ENCODE data around the gene RASGRP1. TPM values are rescaled to one million over a fixed set of nuclear protein-coding genes. Genes with fewer than 3 reads are reported as not detected.

Gene RASGRP1
- total RNA-seq, 2 donors from 2014 or later, result 1.6 to 2.6 TPM

DNA sequence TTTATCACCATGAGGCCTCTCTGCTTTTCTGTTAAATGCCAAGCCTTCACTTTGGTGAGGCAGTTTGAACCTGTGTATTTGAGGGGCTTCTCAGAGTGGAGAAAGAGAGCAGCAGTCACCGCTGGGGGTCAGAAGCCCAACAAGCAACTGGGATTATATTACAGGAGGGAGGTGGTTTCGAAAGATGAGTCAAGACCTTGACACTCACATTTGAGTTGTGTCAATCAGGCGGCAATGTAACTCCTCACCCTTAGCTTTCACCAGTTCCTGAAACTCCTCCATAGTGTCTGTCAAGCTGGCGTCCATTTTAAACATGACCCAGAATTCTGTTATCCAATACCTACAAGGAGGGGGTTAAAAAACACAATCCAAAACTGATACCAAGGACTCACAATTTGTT lies 46.5 kb downstream of the RASGRP1 start:
- no peak overlapping the region for H3K27ac ChIP-seq
- no peak for DNase-seq (ENCODE audit: low spot score)
- no peak overlapping the region for H3K4me3 ChIP-seq
- no peak for ATAC-seq (ENCODE audit: insufficient number of reproducible peaks, low FRiP score, low read depth)
- no peaks in the 10 kb centered on the region for H3K9me3 ChIP-seq
- TF ChIP-seq, protein P1, sequence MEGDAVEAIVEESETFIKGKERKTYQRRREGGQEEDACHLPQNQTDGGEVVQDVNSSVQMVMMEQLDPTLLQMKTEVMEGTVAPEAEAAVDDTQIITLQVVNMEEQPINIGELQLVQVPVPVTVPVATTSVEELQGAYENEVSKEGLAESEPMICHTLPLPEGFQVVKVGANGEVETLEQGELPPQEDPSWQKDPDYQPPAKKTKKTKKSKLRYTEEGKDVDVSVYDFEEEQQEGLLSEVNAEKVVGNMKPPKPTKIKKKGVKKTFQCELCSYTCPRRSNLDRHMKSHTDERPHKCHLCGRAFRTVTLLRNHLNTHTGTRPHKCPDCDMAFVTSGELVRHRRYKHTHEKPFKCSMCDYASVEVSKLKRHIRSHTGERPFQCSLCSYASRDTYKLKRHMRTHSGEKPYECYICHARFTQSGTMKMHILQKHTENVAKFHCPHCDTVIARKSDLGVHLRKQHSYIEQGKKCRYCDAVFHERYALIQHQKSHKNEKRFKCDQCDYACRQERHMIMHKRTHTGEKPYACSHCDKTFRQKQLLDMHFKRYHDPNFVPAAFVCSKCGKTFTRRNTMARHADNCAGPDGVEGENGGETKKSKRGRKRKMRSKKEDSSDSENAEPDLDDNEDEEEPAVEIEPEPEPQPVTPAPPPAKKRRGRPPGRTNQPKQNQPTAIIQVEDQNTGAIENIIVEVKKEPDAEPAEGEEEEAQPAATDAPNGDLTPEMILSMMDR (IDR thresholded peaks at IDR 0.05), result no peak
- no peaks in the 10 kb centered on the region for H3K4me1 ChIP-seq (ENCODE audit: control insufficient read depth in 1 of 2, low read depth in 2 of 2)
- no peaks in the 10 kb centered on the region for H3K36me3 ChIP-seq
- H3K27me3 ChIP-seq (replicated peaks; ENCODE audit: insufficient read depth), result no peaks in the 10 kb centered on the region

DNA sequence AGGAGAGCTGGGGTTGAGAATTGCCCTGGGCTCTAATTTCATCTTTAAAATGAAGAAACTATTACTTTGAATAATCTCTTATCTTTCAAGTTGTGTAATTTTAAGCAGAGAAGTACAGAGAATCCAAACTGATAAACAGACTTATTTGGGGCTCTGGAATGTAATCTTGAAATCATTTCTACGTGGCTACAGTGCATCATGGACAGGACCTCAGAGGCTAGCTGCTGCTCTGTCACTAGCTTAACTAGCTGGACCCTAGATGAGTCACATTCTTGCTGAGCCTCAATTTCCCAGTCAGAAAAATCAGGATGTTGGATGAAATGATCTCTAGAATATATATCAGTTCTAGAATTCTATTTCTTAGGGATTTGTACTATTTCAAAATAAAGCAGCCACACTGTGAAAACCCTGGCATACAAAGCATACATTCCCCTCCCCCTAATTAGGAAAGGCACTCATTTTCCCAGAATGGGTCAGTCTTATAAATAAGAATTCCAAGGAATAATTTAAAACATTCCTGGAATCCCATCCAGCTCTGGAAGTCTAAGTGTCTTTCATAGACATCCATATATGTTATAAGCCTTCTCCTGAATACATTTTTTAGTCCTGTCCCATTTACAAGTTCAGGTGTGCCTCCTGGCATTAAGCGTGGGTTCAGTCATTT lies 47.2 kb downstream of the RASGRP1 start:
- Histone ChIP-seq H3K9me3 (no peaks in the 10 kb centered on the region), H3K36me3 (no peaks in the 10 kb centered on the region), H3K27ac (no peak overlapping the region), H3K4me1 (ENCODE audit: control insufficient read depth in 1 of 2, low read depth in 2 of 2) (no peaks in the 10 kb centered on the region), H3K4me3 (no peak overlapping the region), H3K27me3 (replicated peaks; ENCODE audit: insufficient read depth) (no peaks in the 10 kb centered on the region)
- TF ChIP-seq, protein P1 (IDR thresholded peaks at IDR 0.05), result no peak
- DNase-seq (ENCODE audit: low spot score) (no peak), ATAC-seq (ENCODE audit: insufficient number of reproducible peaks, low FRiP score, low read depth) (no peak)

DNA sequence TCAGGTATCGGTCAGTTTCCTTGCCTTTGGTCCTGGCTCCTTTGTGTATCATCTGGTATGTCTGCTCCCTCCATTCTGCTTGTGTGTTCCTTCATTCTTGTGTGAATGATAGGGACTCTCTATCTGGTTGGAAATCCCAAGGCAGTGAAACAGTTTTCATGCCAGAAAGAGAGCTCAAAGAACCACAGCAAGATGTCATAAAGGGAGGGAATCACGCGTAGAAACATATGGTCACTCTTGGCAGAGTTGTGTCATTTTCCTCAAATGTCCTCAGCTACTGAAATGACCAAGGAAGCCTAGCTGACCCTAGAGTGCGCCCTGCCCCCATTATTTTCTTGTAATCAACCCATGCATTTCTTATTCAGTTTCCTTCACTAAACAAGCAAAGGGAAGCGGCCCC lies 48.0 kb downstream of the RASGRP1 start:
- Histone ChIP-seq H3K9me3 (no peaks in the 10 kb centered on the region), H3K4me1 (ENCODE audit: control insufficient read depth in 1 of 2, low read depth in 2 of 2) (no peaks in the 10 kb centered on the region), H3K27ac (no peak overlapping the region), H3K36me3 (no peaks in the 10 kb centered on the region), H3K27me3 (replicated peaks; ENCODE audit: insufficient read depth) (no peaks in the 10 kb centered on the region), H3K4me3 (no peak overlapping the region)
- DNase-seq (ENCODE audit: low spot score) (no peak), ATAC-seq (ENCODE audit: insufficient number of reproducible peaks, low FRiP score, low read depth) (no peak)
- TF ChIP-seq, protein P1 (IDR thresholded peaks at IDR 0.05), result no peak

DNA sequence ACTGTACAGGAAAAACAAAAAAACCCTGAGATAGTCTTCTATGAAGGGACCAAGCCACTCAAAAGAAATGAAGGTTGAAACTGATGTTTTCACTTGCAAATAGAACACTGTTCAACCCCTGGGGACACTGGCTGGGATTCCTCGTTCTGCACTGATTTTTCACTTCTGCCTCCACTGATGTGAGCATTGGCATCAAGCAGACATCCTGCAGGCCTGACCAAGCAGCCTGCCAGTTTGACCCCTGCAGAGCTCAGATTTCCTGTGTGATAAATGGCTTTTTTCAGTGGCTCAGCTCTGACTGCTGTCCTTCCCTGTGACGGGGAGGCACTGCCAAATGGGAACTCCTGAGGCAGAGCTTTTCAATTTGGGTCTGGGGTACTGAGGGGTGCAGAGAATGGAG lies 50.0 kb downstream of the RASGRP1 start:
- Histone ChIP-seq H3K36me3 (no peaks in the 10 kb centered on the region), H3K4me3 (no peak overlapping the region), H3K27ac (no peak overlapping the region), H3K4me1 (ENCODE audit: control insufficient read depth in 1 of 2, low read depth in 2 of 2) (no peaks in the 10 kb centered on the region), H3K27me3 (replicated peaks; ENCODE audit: insufficient read depth) (no peaks in the 10 kb centered on the region), H3K9me3 (no peaks in the 10 kb centered on the region)
- DNase-seq (ENCODE audit: low spot score) (no peak), ATAC-seq (ENCODE audit: insufficient number of reproducible peaks, low FRiP score, low read depth) (no peak)
- TF ChIP-seq, protein P1 (IDR thresholded peaks at IDR 0.05), result no peak

DNA sequence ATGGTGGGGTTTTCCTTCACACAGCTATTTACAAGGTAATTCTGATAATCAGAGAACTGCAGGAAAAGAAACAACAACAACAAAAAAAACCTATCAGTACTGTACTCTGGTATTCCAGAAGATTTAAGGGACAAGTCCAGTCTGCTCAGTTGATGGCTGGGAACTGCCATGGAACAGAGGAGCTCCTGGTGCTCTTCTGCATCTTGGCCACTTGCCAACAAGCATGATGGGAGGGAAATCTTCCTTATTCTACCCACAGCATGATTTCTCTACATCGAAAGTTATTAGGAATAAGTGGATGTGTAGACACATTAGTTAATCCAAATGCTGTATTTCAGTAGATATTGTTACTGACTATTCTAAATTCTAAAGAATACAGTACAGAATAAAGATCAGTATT lies 51.7 kb downstream of the RASGRP1 start:
- H3K36me3 ChIP-seq, result no peaks in the 10 kb centered on the region
- H3K4me3 ChIP-seq, result no peak overlapping the region
- TF ChIP-seq, protein P1 (IDR thresholded peaks at IDR 0.05), result no peak
- ATAC-seq (ENCODE audit: insufficient number of reproducible peaks, low FRiP score, low read depth) (no peak), DNase-seq (ENCODE audit: low spot score) (no peak)
- no peak overlapping the region for H3K27ac ChIP-seq
- no peaks in the 10 kb centered on the region for H3K27me3 ChIP-seq (replicated peaks; ENCODE audit: insufficient read depth)
- H3K4me1 ChIP-seq (ENCODE audit: control insufficient read depth in 1 of 2, low read depth in 2 of 2), result no peaks in the 10 kb centered on the region
- no peaks in the 10 kb centered on the region for H3K9me3 ChIP-seq
